Neural progenitor cell (in vitro differentiated cells): ENCODE measurements around the gene MGAT3.
"Not testable (repeated sequence)": the region's sequence is repeated elsewhere in the genome, so short reads cannot be mapped to it uniquely, and the experiment has no call there.

Experiments used
- CTCF ChIP-seq: fragments of 200-600 bp; sonication (generic); IDR thresholded peaks from 2 replicates; pipeline ENCODE4 v1.5.1; 2017; ENCODE audit warnings: antibody characterized with exemption, mild to moderate bottlenecking
- EZH2phosphoT487 ChIP-seq: fragments of 200-600 bp; sonication (generic); IDR thresholded peaks from 2 replicates; pipeline ENCODE4 v1.6.1; 2017; ENCODE audit warnings: antibody characterized with exemption

- TF ChIP-seq CTCF, EZH2phosphoT487: not testable (repeated sequence)
These were observed 43.6 kb upstream of the MGAT3 start for GRCh38 chr22:39413204-39413603.
